H9 (cell line): Measurements from ENCODE around the gene ATE1. TPM values are rescaled to one million over a fixed set of nuclear protein-coding genes. Genes with fewer than 3 reads are reported as not detected.

Source experiments
- DNase-seq: peaks from one replicate; pipeline ENCODE4 v3.0.0-alpha.2; 2017
- H2AFZ ChIP-seq: one replicate; pipeline ENCODE4 v1.6.1; 2013; ENCODE audit warnings: mild to moderate bottlenecking, low read length, control low read depth, moderate library complexity
- H2AK5ac ChIP-seq: 2 replicates; pipeline ENCODE4 v1.6.1; 2013; ENCODE audit warnings: low read length, control low read depth, mixed read lengths; ENCODE audit not compliant: insufficient read length
- H2BK120ac ChIP-seq: one replicate; pipeline ENCODE4 v1.6.1; 2013; ENCODE audit warnings: low read depth, mild to moderate bottlenecking, low read length, control low read depth, inconsistent platforms; ENCODE audit not compliant: poor library complexity, severe bottlenecking
- H2BK12ac ChIP-seq: 2 replicates; pipeline ENCODE4 v1.6.1; 2013; ENCODE audit warnings: low read length, control low read depth, mixed read lengths, low read depth; ENCODE audit not compliant: insufficient read length
- H2BK15ac ChIP-seq: 2 replicates; pipeline ENCODE4 v1.6.1; 2013; ENCODE audit warnings: low read depth, low read length, control low read depth
- H2BK20ac ChIP-seq: one replicate; pipeline ENCODE4 v1.6.1; 2013; ENCODE audit warnings: low read depth, mild to moderate bottlenecking, low read length, control low read depth, inconsistent platforms; ENCODE audit not compliant: poor library complexity, severe bottlenecking
- H2BK5ac ChIP-seq: 2 replicates; pipeline ENCODE4 v1.6.1; 2013; ENCODE audit warnings: low read length, control low read depth, mixed read lengths; ENCODE audit not compliant: insufficient read length
- H3K14ac ChIP-seq: 2 replicates; pipeline ENCODE4 v1.6.1; 2013; ENCODE audit warnings: low read length, control low read depth; ENCODE audit not compliant: insufficient read depth
- H3K18ac ChIP-seq: 2 replicates; pipeline ENCODE4 v1.6.1; 2013; ENCODE audit warnings: low read depth, mild to moderate bottlenecking, mixed read lengths, low read length, control low read depth; ENCODE audit not compliant: insufficient read length
- H3K23ac ChIP-seq: 2 replicates; pipeline ENCODE4 v1.6.1; 2013; ENCODE audit warnings: low read length, control low read depth, mixed read lengths, low read depth; ENCODE audit not compliant: insufficient read length
- H3K23me2 ChIP-seq: 2 replicates; pipeline ENCODE4 v1.6.1; 2013; ENCODE audit warnings: low read depth, mild to moderate bottlenecking, mixed read lengths, low read length, control low read depth; ENCODE audit not compliant: insufficient read length, poor library complexity, severe bottlenecking
- H3K27ac ChIP-seq: 2 replicates; pipeline ENCODE4 v1.5.1; 2013; ENCODE audit warnings: low read length, control low read depth, mixed read lengths, low read depth; ENCODE audit not compliant: insufficient read length
- H3K27me3 ChIP-seq: 2 replicates; pipeline ENCODE4 v1.6.1; 2013; ENCODE audit warnings: low read length, control low read depth, inconsistent platforms; ENCODE audit not compliant: insufficient read depth
- H3K4ac ChIP-seq: 2 replicates; pipeline ENCODE4 v1.6.1; 2013; ENCODE audit warnings: low read depth, mild to moderate bottlenecking, control low read depth, inconsistent platforms, low read length, moderate library complexity
- H3K4me1 ChIP-seq: 2 replicates; pipeline ENCODE4 v1.6.1; 2013; ENCODE audit warnings: low read length, control low read depth, inconsistent platforms; ENCODE audit not compliant: insufficient read depth
- H3K4me2 ChIP-seq: 2 replicates; pipeline ENCODE4 v1.6.1; 2013; ENCODE audit warnings: low read length, control low read depth, mixed read lengths; ENCODE audit not compliant: insufficient read length, insufficient read depth
- H3K56ac ChIP-seq: 2 replicates; pipeline ENCODE4 v1.6.1; 2013; ENCODE audit warnings: low read depth, mild to moderate bottlenecking, mixed read lengths, low read length, control low read depth; ENCODE audit not compliant: insufficient read length
- H3K79me1 ChIP-seq: 2 replicates; pipeline ENCODE4 v1.6.1; 2013; ENCODE audit warnings: low read depth, mild to moderate bottlenecking, moderate library complexity, low read length, control low read depth, inconsistent platforms; ENCODE audit not compliant: insufficient read depth, poor library complexity, severe bottlenecking
- H3K79me2 ChIP-seq: 2 replicates; pipeline ENCODE4 v1.6.1; 2013; ENCODE audit warnings: low read length, control low read depth, inconsistent platforms; ENCODE audit not compliant: insufficient read depth
- H3K9ac ChIP-seq: 2 replicates; pipeline ENCODE4 v1.6.1; 2013; ENCODE audit warnings: low read length, control low read depth, mixed read lengths; ENCODE audit not compliant: insufficient read length; ENCODE audit errors: extremely low read depth
- H3K9me3 ChIP-seq: one replicate; pipeline ENCODE4 v1.6.1; 2013; ENCODE audit warnings: low read depth, low read length, inconsistent platforms; ENCODE audit not compliant: control insufficient read depth
- H3T11ph ChIP-seq: one replicate; pipeline ENCODE4 v1.6.1; 2013; ENCODE audit warnings: mild to moderate bottlenecking, low read length, control low read depth, inconsistent platforms
- H4K20me1 ChIP-seq: one replicate; pipeline ENCODE4 v1.6.1; 2013; ENCODE audit not compliant: control insufficient read depth, insufficient read length, insufficient read depth
- H4K5ac ChIP-seq: 2 replicates; pipeline ENCODE4 v1.6.1; 2013; ENCODE audit warnings: low read depth, mild to moderate bottlenecking, mixed read lengths, low read length, control low read depth; ENCODE audit not compliant: insufficient read length
- H4K8ac ChIP-seq: replicated peaks from 2 replicates; pipeline ENCODE4 v1.6.1; 2013; ENCODE audit warnings: low read length, control low read depth, mixed read lengths, low read depth; ENCODE audit not compliant: insufficient read length
- H4K91ac ChIP-seq: 2 replicates; pipeline ENCODE4 v1.6.1; 2013; ENCODE audit warnings: low read depth, mild to moderate bottlenecking, moderate library complexity, mixed read lengths, low read length, control low read depth; ENCODE audit not compliant: insufficient read length
- H3K27ac Mint-ChIP-seq, 3 experiments: 2 replicates in 2 of 3; 3 replicates in 1 of 3; pipeline ENCODE4 v1.8.0; 2020 to 2021; ENCODE audit warnings: mixed read lengths in 3 of 3, mild to moderate bottlenecking in 1 of 3, moderate library complexity in 1 of 3
- H3K27me3 Mint-ChIP-seq: 2 replicates; pipeline ENCODE4 v1.8.0; 2021; ENCODE audit warnings: low read depth, mild to moderate bottlenecking, moderate library complexity, mixed read lengths
- H3K36me3 Mint-ChIP-seq, 3 experiments: 2 replicates in 2 of 3; 3 replicates in 1 of 3; pipeline ENCODE4 v1.8.0; 2020 to 2021; ENCODE audit warnings: low read depth in 3 of 3, mixed read lengths in 3 of 3; ENCODE audit not compliant: insufficient read depth in 1 of 3
- H3K4me1 Mint-ChIP-seq, 2 experiments: 2 replicates each; pipeline ENCODE4 v1.8.0; 2020; ENCODE audit warnings: mixed read lengths in 2 of 2
- H3K4me3 Mint-ChIP-seq, 2 experiments: 2 replicates in 1 of 2; 3 replicates in 1 of 2; pipeline ENCODE4 v1.8.0; 2020 to 2021; ENCODE audit warnings: mild to moderate bottlenecking in 2 of 2, mixed read lengths in 2 of 2, moderate library complexity in 1 of 2
- H3K9me3 Mint-ChIP-seq, 2 experiments: 2 replicates in 1 of 2; 3 replicates in 1 of 2; pipeline ENCODE4 v1.8.0; 2020; ENCODE audit warnings: mild to moderate bottlenecking in 2 of 2, mixed read lengths in 2 of 2, moderate library complexity in 1 of 2
- WGBS: extraction: QIAGEN DNeasy Blood & Tissue Kit; methylation state at CpG from one replicate; pipeline ENCODE4 v1.1.7; 2013; ENCODE audit warnings: missing lambda C conversion rate, low lambda C conversion rate, mixed read lengths; ENCODE audit not compliant: insufficient read length; ENCODE audit errors: extremely low coverage; 5-methylcytosine and 5-hydroxymethylcytosine counted together
- total RNA-seq: library from RNA; stranded (reverse); gene quantifications from 2 replicates; pipeline ENCODE4 v1.2.1, GENCODE V29; 2021
- TF ChIP-seq, protein P1 (sequence below): fragments of 200-600 bp; sonication (generic); conservative IDR thresholded peaks from 3 replicates; pipeline ENCODE4 v1.8.0; 2021; ENCODE audit warnings: antibody characterized with exemption, mild to moderate bottlenecking

ATE1 gene
- total RNA-seq, 1 experiment from 2014 or later: 29.0 TPM

DNA sequence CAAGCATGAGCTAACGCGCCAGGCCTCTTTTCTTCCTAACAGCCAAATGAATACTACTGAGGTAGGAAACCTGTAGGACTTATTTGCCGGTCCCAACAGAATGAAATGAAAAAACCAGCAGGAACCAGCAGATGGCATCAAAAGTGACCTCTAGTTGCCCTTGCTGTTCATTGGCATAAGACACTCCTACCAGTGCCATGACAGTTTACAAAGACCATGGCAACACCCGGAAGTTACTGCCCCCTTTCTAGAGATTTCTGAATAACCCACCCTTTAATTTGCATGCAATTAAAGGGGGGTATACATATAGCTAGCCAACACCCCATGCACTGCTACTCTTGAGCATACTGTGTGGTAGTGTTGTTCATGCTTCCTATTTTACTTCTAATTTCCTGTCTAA is 65.2 kb downstream of the ATE1 start:
- Histone ChIP-seq H3K79me2 (no peaks in the 10 kb centered on the region), H2BK20ac (no peak overlapping the region), H2AFZ (no peak overlapping the region), H3K9ac (no peak overlapping the region), H2BK12ac (no peak overlapping the region), H3K56ac (no peak overlapping the region), H3K23ac (no peak overlapping the region), H3K27me3 (no peaks in the 10 kb centered on the region), H3K4ac (no peak overlapping the region), H3K4me2 (no peak overlapping the region), H3K14ac (no peak overlapping the region), H4K20me1 (no peaks in the 10 kb centered on the region), H3K18ac (no peak overlapping the region), H4K5ac (no peak overlapping the region), H3T11ph (no peak overlapping the region), H3K4me1 (no peaks in the 10 kb centered on the region), H2BK15ac (no peak overlapping the region), H2BK5ac (no peak overlapping the region), H2BK120ac (no peak overlapping the region), H3K9me3 (no peaks in the 10 kb centered on the region), H3K79me1 (no peaks in the 10 kb centered on the region), H4K91ac (no peak overlapping the region), H4K8ac (no peak overlapping the region), H2AK5ac (no peak overlapping the region), H3K23me2 (no peaks in the 10 kb centered on the region), H3K27ac (no peak overlapping the region)
- Mint-ChIP-seq H3K36me3 (peaks cover 17 to 28% (median 28%) of the 10 kb centered on the region in 3 experiments), H3K27me3 (no peaks in the 10 kb centered on the region), H3K4me3 (no peak overlapping the region), H3K4me1 (0 out of 4 replicates have a peak, but pooled peaks cover 0 to 3% of the 10 kb centered on the region in 2 experiments), H3K27ac (no peak overlapping the region), H3K9me3 (peaks cover 2 to 7% of the 10 kb centered on the region in 2 experiments; a peak in 3 of 5 replicates)
- no peak for DNase-seq
- WGBS: no CpG with 5 or more reads among the region's 4 CpGs
- TF ChIP-seq, protein P1, sequence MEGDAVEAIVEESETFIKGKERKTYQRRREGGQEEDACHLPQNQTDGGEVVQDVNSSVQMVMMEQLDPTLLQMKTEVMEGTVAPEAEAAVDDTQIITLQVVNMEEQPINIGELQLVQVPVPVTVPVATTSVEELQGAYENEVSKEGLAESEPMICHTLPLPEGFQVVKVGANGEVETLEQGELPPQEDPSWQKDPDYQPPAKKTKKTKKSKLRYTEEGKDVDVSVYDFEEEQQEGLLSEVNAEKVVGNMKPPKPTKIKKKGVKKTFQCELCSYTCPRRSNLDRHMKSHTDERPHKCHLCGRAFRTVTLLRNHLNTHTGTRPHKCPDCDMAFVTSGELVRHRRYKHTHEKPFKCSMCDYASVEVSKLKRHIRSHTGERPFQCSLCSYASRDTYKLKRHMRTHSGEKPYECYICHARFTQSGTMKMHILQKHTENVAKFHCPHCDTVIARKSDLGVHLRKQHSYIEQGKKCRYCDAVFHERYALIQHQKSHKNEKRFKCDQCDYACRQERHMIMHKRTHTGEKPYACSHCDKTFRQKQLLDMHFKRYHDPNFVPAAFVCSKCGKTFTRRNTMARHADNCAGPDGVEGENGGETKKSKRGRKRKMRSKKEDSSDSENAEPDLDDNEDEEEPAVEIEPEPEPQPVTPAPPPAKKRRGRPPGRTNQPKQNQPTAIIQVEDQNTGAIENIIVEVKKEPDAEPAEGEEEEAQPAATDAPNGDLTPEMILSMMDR: no peak
